ENCODE measurements around the gene ANKRD44. TPM values are rescaled to one million over a fixed set of nuclear protein-coding genes. Genes with fewer than 3 reads are reported as not detected.

The ANKRD44 gene
- total RNA-seq, 1 donor, result 80.2 TPM

GRCh38 chr2:196980001-196980400 is 330.6 kb downstream of the ANKRD44 start:
- DNase-seq (ENCODE audit: low read depth in 2 of 3, low spot score in 2 of 3), result no peak

- no peak for DNase-seq (ENCODE audit: low read depth in 2 of 3, low spot score in 2 of 3)
Measured at GRCh38 chr2:196977507-196977906, 333.1 kb downstream of the ANKRD44 start.

- no peak for DNase-seq (ENCODE audit: low read depth in 2 of 3, low spot score in 2 of 3)
Measured at GRCh38 chr2:196974970-196975369, 335.6 kb downstream of the ANKRD44 start.

- no peak for DNase-seq (ENCODE audit: low read depth in 2 of 3, low spot score in 2 of 3)
Measured at GRCh38 chr2:196971574-196972279, 338.9 kb downstream of the ANKRD44 start.

GRCh38 chr2:196970099-196970498 is 340.5 kb downstream of the ANKRD44 start:
- no peak for DNase-seq (ENCODE audit: low read depth in 2 of 3, low spot score in 2 of 3)

- DNase-seq (ENCODE audit: low read depth in 2 of 3, low spot score in 2 of 3), result no peak
Measured at GRCh38 chr2:196968516-196968915, 342.1 kb downstream of the ANKRD44 start.

- no peak for DNase-seq (ENCODE audit: low read depth in 2 of 3, low spot score in 2 of 3)
Measured at GRCh38 chr2:196967775-196968174, 342.8 kb downstream of the ANKRD44 start.

- no peak for DNase-seq (ENCODE audit: low read depth in 2 of 3, low spot score in 2 of 3)
Measured at GRCh38 chr2:196967116-196967515, 343.5 kb downstream of the ANKRD44 start.

GRCh38 chr2:196966061-196966460 is 344.5 kb downstream of the ANKRD44 start:
- no peak for DNase-seq (ENCODE audit: low read depth in 2 of 3, low spot score in 2 of 3)

- no peak for DNase-seq (ENCODE audit: low read depth in 2 of 3, low spot score in 2 of 3)
Measured at GRCh38 chr2:196965651-196966050, 344.9 kb downstream of the ANKRD44 start.

- DNase-seq (ENCODE audit: low read depth in 2 of 3, low spot score in 2 of 3), result no peak
Measured at GRCh38 chr2:196963961-196964360, 346.6 kb downstream of the ANKRD44 start.

- DNase-seq (ENCODE audit: low read depth in 2 of 3, low spot score in 2 of 3), result no peak
Measured at GRCh38 chr2:196963043-196963442, 347.5 kb downstream of the ANKRD44 start.

GRCh38 chr2:196962325-196962724 is 348.3 kb downstream of the ANKRD44 start:
- no peak for DNase-seq (ENCODE audit: low read depth in 2 of 3, low spot score in 2 of 3)

- DNase-seq (ENCODE audit: low read depth in 2 of 3, low spot score in 2 of 3), result no peak
Measured at GRCh38 chr2:196961889-196962288, 348.7 kb downstream of the ANKRD44 start.

GRCh38 chr2:196959734-196960338 is 350.7 kb downstream of the ANKRD44 start:
- DNase-seq (ENCODE audit: low read depth in 2 of 3, low spot score in 2 of 3), result no peak

- no peak for DNase-seq (ENCODE audit: low read depth in 2 of 3, low spot score in 2 of 3)
Measured at GRCh38 chr2:196959281-196959680, 351.3 kb downstream of the ANKRD44 start.

GRCh38 chr2:196957881-196958525 is 352.6 kb downstream of the ANKRD44 start:
- DNase-seq (ENCODE audit: low read depth in 2 of 3, low spot score in 2 of 3), result no peak

- DNase-seq (ENCODE audit: low read depth in 2 of 3, low spot score in 2 of 3), result no peak
Measured at GRCh38 chr2:196957442-196957841, 353.1 kb downstream of the ANKRD44 start.

- no peak for DNase-seq (ENCODE audit: low read depth in 2 of 3, low spot score in 2 of 3)
Measured at GRCh38 chr2:196956069-196956468, 354.5 kb downstream of the ANKRD44 start.

GRCh38 chr2:196955036-196955435 is 355.5 kb downstream of the ANKRD44 start:
- DNase-seq (ENCODE audit: low read depth in 2 of 3, low spot score in 2 of 3), result no peak

- no peak for DNase-seq (ENCODE audit: low read depth in 2 of 3, low spot score in 2 of 3)
Measured at GRCh38 chr2:196954001-196954400, 356.6 kb downstream of the ANKRD44 start.

- no peak for DNase-seq (ENCODE audit: low read depth in 2 of 3, low spot score in 2 of 3)
Measured at GRCh38 chr2:196952936-196953335, 357.6 kb downstream of the ANKRD44 start.

Data from hematopoietic multipotent progenitor cell (in vitro differentiated cells).